ENCODE data around the gene RTN1.

GRCh38 chr14:59836116-59836515 lies 34.5 kb downstream of the RTN1 start:
- no peak for TF ChIP-seq CTCF (IDR thresholded peaks at IDR 0.05 in 2 of 3, conservative IDR thresholded peaks at IDR 0.05 in 1 of 3; ENCODE audit: insufficient read depth in 2 of 3, low read depth in 1 of 3, low read length in 3 of 3)
- TF ChIP-seq ZNF134 (CRISPR knock-in tag; conservative IDR thresholded peaks at IDR 0.05) = no peak
- TF ChIP-seq ZFP1 (CRISPR knock-in tag; IDR thresholded peaks at IDR 0.05) = no peak
- no peak for TF ChIP-seq RFX5 (IDR thresholded peaks at IDR 0.05; ENCODE audit: low read depth, low read length)

All from K562 (cell line).